Measurements from ENCODE around the gene ELMO1. TPM values are rescaled to one million over a fixed set of nuclear protein-coding genes. Genes with fewer than 3 reads are reported as not detected.

ELMO1 gene
- total RNA-seq, 1 donor from 2014 or later: not detected

GRCh38 chr7:37262181-37262580 is 186.5 kb downstream of the ELMO1 start:
- TF ChIP-seq CTCF (IDR thresholded peaks at IDR 0.05): no peak
- no peak for DNase-seq (ENCODE audit: extremely low spot score, unreplicated experiment)
- Mint-ChIP-seq H3K27me3 (ENCODE audit: unreplicated experiment) (peaks cover 14% of the 10 kb centered on the region), H3K4me3 (ENCODE audit: unreplicated experiment) (no peak overlapping the region), H3K9me3 (ENCODE audit: unreplicated experiment) (no peaks in the 10 kb centered on the region), H3K4me1 (ENCODE audit: unreplicated experiment) (no peaks in the 10 kb centered on the region), H3K27ac (ENCODE audit: unreplicated experiment) (no peak overlapping the region), H3K36me3 (ENCODE audit: unreplicated experiment) (no peaks in the 10 kb centered on the region)

- no peak overlapping the region for H3K27ac Mint-ChIP-seq (ENCODE audit: unreplicated experiment)
- DNase-seq (ENCODE audit: extremely low spot score, unreplicated experiment): no peak
- no peaks in the 10 kb centered on the region for H3K4me1 Mint-ChIP-seq (ENCODE audit: unreplicated experiment)
Observed at GRCh38 chr7:37259319-37259821, 189.3 kb downstream of the ELMO1 start.

GRCh38 chr7:37256631-37257030 is 192.0 kb downstream of the ELMO1 start:
- DNase-seq (ENCODE audit: extremely low spot score, unreplicated experiment): no peak
- no peaks in the 10 kb centered on the region for H3K36me3 Mint-ChIP-seq (ENCODE audit: unreplicated experiment)
- H3K4me1 Mint-ChIP-seq (ENCODE audit: unreplicated experiment): no peaks in the 10 kb centered on the region
- H3K27me3 Mint-ChIP-seq (ENCODE audit: unreplicated experiment): no peaks in the 10 kb centered on the region
- no peaks in the 10 kb centered on the region for H3K9me3 Mint-ChIP-seq (ENCODE audit: unreplicated experiment)
- H3K27ac Mint-ChIP-seq (ENCODE audit: unreplicated experiment): no peak overlapping the region
- TF ChIP-seq CTCF (IDR thresholded peaks at IDR 0.05): no peak
- H3K4me3 Mint-ChIP-seq (ENCODE audit: unreplicated experiment): no peak overlapping the region

More at GRCh38 chr7:37259319-37259821, 189.3 kb downstream of the ELMO1 start:
- peaks cover 8% of the 10 kb centered on the region for H3K27me3 Mint-ChIP-seq (ENCODE audit: unreplicated experiment)
- no peak for TF ChIP-seq CTCF (IDR thresholded peaks at IDR 0.05)
- no peak overlapping the region for H3K4me3 Mint-ChIP-seq (ENCODE audit: unreplicated experiment)
- no peaks in the 10 kb centered on the region for H3K36me3 Mint-ChIP-seq (ENCODE audit: unreplicated experiment)
- no peaks in the 10 kb centered on the region for H3K9me3 Mint-ChIP-seq (ENCODE audit: unreplicated experiment)

- H3K4me3 Mint-ChIP-seq (ENCODE audit: unreplicated experiment): no peak overlapping the region
- H3K27me3 Mint-ChIP-seq (ENCODE audit: unreplicated experiment): no peaks in the 10 kb centered on the region
- no peaks in the 10 kb centered on the region for H3K9me3 Mint-ChIP-seq (ENCODE audit: unreplicated experiment)
- no peak for DNase-seq (ENCODE audit: extremely low spot score, unreplicated experiment)
- H3K4me1 Mint-ChIP-seq (ENCODE audit: unreplicated experiment): no peaks in the 10 kb centered on the region
- no peaks in the 10 kb centered on the region for H3K36me3 Mint-ChIP-seq (ENCODE audit: unreplicated experiment)
- no peak for TF ChIP-seq CTCF (IDR thresholded peaks at IDR 0.05)
- H3K27ac Mint-ChIP-seq (ENCODE audit: unreplicated experiment): no peak overlapping the region
Observed at GRCh38 chr7:37255327-37255944, 193.2 kb downstream of the ELMO1 start.

- Mint-ChIP-seq H3K4me3 (ENCODE audit: unreplicated experiment) (no peak overlapping the region), H3K9me3 (ENCODE audit: unreplicated experiment) (no peaks in the 10 kb centered on the region), H3K27me3 (ENCODE audit: unreplicated experiment) (no peaks in the 10 kb centered on the region), H3K27ac (ENCODE audit: unreplicated experiment) (no peak overlapping the region), H3K36me3 (ENCODE audit: unreplicated experiment) (no peaks in the 10 kb centered on the region), H3K4me1 (ENCODE audit: unreplicated experiment) (no peaks in the 10 kb centered on the region)
- TF ChIP-seq CTCF (IDR thresholded peaks at IDR 0.05): no peak
- no peak for DNase-seq (ENCODE audit: extremely low spot score, unreplicated experiment)
Observed at GRCh38 chr7:37251222-37251621, 197.4 kb downstream of the ELMO1 start.
